ENCODE data around the gene DAG1.

GRCh38 chr3:49421890-49422378, 48.1 kb upstream of the DAG1 start:
- TF ChIP-seq CTCF (optimal IDR thresholded peaks at IDR 0.05 in 1 of 3, IDR thresholded peaks at IDR 0.05 in 1 of 3, conservative IDR thresholded peaks at IDR 0.05 in 1 of 3; ENCODE audit: extremely low read depth in 1 of 3, insufficient read depth in 2 of 3, low read length in 3 of 3) (no peak), EZH2 (IDR thresholded peaks at IDR 0.05; ENCODE audit: low read length) (no peak)

Data from keratinocyte (primary cell).